SIG-M5 treated with dmso at 0.1 percent for 504 hours (cell line): ENCODE data around the gene BATF2.

Source experiments
- DNase-seq: peaks from one replicate; lab custom pipeline; 2025; ENCODE audit not compliant: unreplicated experiment; lab: John Stamatoyannopoulos, UW

BATF2 gene

DNA sequence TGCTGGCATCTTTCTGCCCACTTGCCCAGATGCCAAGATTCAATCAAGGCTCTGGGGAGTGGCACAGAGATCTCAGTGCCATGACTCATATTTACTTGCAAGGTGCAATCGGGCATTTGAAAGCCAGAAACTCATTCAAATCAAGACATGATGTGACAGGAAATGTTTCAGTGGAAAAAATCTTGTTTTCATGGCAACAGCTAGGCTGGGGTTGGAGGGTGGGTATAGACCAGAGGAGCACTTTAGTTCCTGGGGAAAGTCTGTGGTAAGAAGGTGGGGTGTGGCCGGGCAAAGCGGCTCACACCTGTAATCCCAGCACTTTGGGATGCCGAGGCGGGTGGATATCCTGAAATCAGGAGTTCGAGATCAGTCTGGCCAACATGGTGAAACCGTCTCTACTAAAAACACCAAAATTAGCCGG lies 26.0 kb downstream of the BATF2 start:
- no peak for DNase-seq

DNA sequence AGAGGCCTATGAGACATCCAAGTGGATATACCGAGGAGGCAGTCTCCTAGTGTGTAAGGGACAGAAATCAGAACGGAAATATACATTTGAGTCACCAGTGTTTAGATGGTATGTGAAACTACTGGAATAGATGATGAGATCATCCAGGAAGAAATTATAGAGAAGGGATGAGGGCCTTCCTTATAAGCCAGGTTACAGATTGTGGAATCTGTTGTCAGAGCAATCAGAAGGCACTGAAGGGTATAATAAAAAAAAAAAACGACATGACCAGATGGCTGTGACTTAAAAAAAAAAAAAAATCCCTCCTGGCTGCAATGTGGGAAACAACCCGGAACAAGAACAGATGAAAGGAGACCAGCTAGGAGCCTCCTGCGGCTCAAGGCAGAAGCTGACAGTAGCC lies 27.6 kb downstream of the BATF2 start:
- no peak for DNase-seq

DNA sequence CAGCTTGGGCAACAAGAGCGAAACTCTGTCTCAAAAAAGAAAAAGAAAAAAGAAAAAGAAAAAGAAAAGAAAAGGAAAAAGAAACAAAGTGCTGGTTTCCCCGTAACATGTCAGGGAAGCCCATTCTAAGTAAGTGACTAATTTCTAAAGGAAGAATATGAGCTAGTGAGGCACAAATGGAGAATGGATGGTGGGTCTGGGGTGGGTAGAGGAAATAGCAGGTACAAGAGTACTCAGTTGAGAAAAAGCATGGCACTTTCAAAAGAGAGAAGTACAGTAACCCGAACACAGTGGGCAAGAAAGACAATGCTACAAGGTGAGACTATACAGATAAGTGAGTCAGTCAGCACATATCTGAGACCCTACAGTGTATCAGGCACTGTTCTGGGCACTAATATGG lies 29.4 kb downstream of the BATF2 start:
- no peak for DNase-seq

DNA sequence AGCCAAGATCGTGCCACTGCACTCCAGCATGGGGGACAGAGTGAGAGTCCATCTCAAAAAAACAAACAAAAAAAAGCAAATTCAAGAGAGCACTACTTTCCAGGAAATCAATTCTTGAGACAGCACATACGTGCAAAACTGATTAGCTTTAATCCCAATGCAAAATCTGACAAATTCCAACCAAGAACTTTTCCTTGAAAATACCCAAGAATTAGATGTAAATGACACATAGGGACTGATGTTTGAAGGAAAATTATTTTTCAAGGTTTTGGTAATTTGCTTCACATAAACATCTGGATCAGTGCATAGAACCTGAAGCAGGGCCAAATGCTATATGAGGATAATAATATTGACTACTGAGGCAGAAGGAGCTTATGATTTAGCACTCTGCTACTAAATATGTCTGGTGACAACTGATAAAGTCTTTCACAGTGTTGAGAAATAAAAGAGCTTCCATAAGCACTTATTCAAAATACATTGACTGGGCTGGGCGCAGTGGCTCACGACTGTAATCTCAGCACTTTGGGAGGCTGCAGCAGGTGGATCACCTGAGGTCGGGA lies 33.6 kb downstream of the BATF2 start:
- DNase-seq = no peak

DNA sequence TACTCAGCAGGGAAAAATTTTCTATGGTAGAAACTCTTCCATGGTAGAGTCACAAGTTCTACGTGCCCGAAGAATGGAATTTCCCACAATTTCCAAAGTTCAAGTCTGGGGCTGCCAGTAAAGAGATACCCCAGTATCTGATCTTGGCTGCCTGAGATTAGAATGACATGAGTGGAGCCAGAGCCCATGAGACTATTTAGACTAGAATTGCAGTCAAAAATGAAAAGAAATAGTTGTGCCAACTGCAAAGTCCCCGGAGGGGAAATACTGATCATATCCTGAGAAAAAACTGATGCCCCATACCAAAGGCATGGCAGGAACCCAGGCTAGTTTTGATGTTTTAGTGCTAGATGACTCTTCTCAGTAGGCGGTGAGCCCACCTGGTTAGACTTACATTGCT lies 36.1 kb downstream of the BATF2 start:
- DNase-seq = no peak

DNA sequence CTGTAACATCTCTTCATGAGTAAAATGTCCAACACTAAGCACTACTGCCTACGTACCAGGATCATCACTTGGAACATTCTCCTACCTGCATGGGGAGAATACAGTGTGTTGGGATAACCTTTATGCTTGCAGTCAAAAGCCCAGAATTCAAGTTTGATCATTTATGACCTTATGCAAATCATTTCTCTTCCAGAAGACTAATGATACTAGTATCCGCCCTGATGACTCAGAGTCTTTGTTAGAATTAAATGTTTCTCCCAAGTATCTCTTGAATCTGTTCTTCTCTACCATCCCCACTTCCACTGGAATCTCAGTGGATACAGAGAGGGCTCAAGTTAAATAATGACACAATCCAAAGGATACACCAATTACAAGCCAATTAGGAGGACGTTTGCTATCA lies 37.3 kb downstream of the BATF2 start:
- DNase-seq = no peak

DNA sequence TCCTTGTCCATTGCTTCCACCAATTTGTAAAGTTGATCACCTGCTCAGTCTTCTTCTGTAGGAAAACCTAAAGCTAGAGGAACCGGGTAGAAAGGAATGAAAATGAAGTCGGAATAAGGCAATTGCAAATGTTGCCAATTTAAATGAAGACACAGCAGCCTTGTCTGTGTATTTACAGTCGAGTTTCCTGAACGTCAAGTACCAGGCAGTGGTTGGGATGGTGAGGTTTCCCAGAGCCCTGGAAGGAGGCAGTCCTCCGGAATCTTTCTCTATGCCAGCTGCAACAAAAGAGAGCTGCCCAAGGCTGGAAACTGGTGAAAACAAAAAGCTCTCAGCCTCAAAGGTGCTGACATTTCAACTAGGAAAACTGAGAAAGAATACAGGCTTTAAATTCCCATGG lies 42.6 kb downstream of the BATF2 start:
- DNase-seq = no peak

DNA sequence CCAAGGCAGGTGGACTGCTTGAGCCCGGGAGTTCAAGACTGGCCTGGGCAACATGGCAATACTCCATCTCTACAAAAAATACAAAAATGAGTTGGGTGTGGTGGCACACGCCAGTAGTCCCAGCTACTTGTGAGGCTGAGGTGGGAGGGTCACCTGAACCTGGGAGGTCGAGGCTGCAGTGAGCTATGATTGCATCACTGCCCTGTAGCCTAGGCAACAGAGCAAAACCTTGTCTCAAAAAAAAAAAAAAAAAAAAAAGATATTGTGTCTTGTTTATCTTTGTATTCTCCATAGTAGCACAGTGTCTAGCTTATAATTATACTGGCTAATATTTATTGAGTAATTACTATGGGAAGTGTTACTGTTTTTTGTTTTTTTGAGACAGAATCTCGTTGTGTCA lies 45.2 kb downstream of the BATF2 start:
- no peak for DNase-seq

DNA sequence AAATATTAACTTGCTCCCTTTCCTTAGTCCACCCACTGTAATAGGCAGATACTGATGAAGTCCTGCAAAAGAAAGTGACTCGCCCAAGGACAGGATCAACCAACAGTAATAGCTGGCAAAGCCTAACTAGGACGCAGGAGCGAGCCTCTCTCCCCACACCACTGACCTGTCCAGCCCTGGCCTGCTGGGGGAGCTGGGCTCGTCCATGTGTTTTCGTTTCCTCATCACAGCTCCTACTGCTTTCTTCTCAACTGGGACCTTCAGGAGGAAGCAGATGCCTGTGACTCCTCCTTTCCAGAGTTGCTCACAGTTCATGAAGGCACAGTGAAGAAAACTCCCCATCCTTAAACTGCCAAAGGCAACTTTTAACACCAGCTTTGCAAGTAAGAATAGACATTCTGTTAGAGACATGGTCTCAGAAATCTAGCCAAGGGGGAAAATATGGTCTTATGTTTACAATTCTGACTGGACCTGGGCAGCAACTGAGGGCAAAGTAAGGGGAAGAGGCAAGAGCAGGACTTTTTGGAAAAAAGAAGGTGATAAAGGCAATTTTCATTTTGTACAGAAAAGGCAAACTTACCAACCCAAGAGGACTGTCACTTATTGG lies 49.5 kb downstream of the BATF2 start:
- no peak for DNase-seq
